ENCODE results near the gene ZAP70.

ZAP70 gene

GRCh38 chr2:97734061-97735051 lies 21.0 kb downstream of the ZAP70 start:
- no peak for DNase-seq (ENCODE audit: low read depth)

GRCh38 chr2:97735161-97735561 lies 21.8 kb downstream of the ZAP70 start:
- no peak for DNase-seq (ENCODE audit: low read depth)

- no peak for DNase-seq (ENCODE audit: low read depth)
Observed at GRCh38 chr2:97736185-97736584, 22.8 kb downstream of the ZAP70 start.

GRCh38 chr2:97736608-97737330 lies 23.4 kb downstream of the ZAP70 start:
- DNase-seq (ENCODE audit: low read depth): no peak

GRCh38 chr2:97737421-97738178 lies 24.2 kb downstream of the ZAP70 start:
- DNase-seq (ENCODE audit: low read depth): no peak

- DNase-seq (ENCODE audit: low read depth): no peak
Observed at GRCh38 chr2:97738179-97739019, 25.0 kb downstream of the ZAP70 start.

GRCh38 chr2:97739020-97739892 lies 25.9 kb downstream of the ZAP70 start:
- no peak for DNase-seq (ENCODE audit: low read depth)

GRCh38 chr2:97739893-97740245 lies 26.5 kb downstream of the ZAP70 start:
- no peak for DNase-seq (ENCODE audit: low read depth)

- DNase-seq (ENCODE audit: low read depth): no peak
Observed at GRCh38 chr2:97740590-97741182, 27.3 kb downstream of the ZAP70 start.

GRCh38 chr2:97741251-97741650 lies 27.9 kb downstream of the ZAP70 start:
- no peak for DNase-seq (ENCODE audit: low read depth)

GRCh38 chr2:97741686-97742085 lies 28.3 kb downstream of the ZAP70 start:
- DNase-seq (ENCODE audit: low read depth): no peak

GRCh38 chr2:97742381-97742847 lies 29.0 kb downstream of the ZAP70 start:
- no peak for DNase-seq (ENCODE audit: low read depth)

GRCh38 chr2:97743913-97744312 lies 30.5 kb downstream of the ZAP70 start:
- no peak for DNase-seq (ENCODE audit: low read depth)

GRCh38 chr2:97745474-97746174 lies 32.2 kb downstream of the ZAP70 start:
- DNase-seq (ENCODE audit: low read depth): no peak

- no peak for DNase-seq (ENCODE audit: low read depth)
Observed at GRCh38 chr2:97747285-97747684, 33.9 kb downstream of the ZAP70 start.

GRCh38 chr2:97747716-97748115 lies 34.3 kb downstream of the ZAP70 start:
- DNase-seq (ENCODE audit: low read depth): no peak

- no peak for DNase-seq (ENCODE audit: low read depth)
Observed at GRCh38 chr2:97749581-97749980, 36.2 kb downstream of the ZAP70 start.

- no peak for DNase-seq (ENCODE audit: low read depth)
Observed at GRCh38 chr2:97750017-97750416, 36.6 kb downstream of the ZAP70 start.

- DNase-seq (ENCODE audit: low read depth): no peak
Observed at GRCh38 chr2:97751752-97752151, 38.4 kb downstream of the ZAP70 start.
